A172 (cell line): ENCODE measurements around the gene FREM1. TPM values are rescaled to one million over a fixed set of nuclear protein-coding genes. Genes with fewer than 3 reads are reported as not detected.

Source experiments
- DNase-seq: peaks from one replicate; pipeline ENCODE4 v3.0.0-alpha.2; 2015; ENCODE audit warnings: low spot score
- total RNA-seq: library from RNA; depleted of rRNA; stranded (reverse); fragments of >200 nt; shearing (Covaris generic); gene quantifications from 2 replicates; pipeline ENCODE4 v1.2.3, GENCODE V29; 2014

The FREM1 gene
- total RNA-seq, 1 experiment from 2014 or later = not detected

DNA sequence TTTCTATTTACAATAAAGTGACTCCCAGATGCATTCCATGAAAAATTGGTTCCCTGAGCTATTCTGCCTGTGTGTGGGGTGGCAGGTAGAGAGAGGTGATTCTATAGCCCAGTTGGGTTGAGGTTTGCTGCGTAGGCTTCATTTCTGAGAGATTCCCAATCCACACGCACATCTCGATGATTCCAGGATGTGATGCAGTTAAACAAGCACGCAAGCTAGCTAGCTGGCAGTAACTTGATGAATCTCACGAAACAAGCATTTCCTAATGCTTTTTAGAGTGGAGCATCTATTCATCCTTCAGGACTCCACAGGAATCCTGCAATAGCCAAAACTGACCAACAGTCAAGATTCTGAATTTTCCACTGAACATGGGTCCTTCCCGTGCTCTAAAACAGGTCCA, 143.9 kb downstream of the FREM1 start:
- no peak for DNase-seq

DNA sequence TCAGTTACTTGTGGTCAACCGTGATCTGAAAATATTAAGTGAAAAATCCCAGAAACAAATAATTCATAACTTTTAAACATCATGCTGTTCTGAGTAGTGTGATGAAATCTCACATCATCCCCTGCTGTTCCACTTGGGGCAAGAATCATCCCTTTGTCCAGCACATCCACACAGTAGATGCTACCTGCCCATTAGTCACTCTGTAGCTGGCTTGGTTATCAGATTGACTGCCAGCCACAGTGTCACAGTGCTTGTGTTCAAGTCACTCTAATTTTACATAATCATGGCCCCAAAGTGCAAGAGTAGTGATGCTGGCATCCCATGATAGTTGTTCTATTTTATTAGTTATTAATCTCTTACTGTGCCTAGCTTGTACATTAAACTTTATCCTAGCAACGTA, 148.6 kb downstream of the FREM1 start:
- no peak for DNase-seq

DNA sequence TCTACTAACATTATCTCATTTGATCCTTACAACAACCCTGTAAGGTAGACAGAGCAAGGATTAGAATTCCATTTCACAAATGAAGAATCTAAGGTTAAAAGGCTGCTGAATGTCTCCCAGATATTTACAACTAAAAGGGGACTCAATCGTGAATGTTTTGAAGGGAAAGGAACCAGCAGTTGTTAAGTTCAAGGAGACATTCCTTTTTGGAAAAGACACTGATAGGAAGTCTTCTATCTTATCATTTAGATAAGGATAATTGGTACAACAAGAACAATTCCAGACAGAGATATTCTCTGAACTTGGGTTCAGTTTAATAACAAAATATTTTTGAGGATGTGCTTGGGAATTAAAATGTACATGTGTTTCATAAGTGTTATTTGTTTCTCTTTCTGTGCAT, 150.2 kb downstream of the FREM1 start:
- no peak for DNase-seq

DNA sequence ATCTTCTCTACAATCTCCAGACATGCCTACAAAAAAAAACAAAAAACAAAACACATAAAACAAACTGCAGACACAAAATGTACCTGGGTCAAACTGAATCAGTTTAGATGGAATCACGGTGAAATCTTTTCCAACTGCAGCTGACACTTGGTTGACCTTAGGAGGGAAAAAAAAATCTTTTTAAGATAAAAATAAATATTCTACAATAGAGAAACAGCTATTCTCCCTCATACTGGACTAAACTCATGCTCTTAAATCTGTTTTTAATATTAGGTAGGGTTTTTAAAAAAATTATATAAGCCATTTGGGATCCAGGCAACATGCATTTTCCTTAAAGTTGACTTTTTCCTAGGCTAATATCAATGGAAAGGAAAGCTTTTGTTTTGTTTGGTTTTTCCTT, 153.9 kb downstream of the FREM1 start:
- no peak for DNase-seq

DNA sequence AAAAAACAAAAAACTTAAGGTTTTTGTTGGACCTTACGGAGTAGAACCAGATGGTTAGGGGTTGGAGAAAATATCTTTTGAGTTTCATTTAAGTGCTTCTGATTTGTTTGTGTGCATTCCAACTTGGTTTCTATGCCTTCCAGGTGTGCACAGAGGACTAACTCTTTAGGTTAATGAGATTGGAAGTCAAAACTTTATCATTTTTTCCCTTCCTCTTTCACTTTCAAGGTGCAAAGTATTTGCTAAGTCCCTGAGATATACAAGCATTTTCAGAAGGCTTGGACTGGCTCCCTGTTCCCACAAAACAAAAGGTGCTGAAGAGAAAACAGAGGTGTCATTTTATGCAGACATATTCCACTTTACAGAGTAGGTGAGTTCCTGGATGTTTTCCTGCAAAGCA, 157.4 kb downstream of the FREM1 start:
- DNase-seq = no peak

DNA sequence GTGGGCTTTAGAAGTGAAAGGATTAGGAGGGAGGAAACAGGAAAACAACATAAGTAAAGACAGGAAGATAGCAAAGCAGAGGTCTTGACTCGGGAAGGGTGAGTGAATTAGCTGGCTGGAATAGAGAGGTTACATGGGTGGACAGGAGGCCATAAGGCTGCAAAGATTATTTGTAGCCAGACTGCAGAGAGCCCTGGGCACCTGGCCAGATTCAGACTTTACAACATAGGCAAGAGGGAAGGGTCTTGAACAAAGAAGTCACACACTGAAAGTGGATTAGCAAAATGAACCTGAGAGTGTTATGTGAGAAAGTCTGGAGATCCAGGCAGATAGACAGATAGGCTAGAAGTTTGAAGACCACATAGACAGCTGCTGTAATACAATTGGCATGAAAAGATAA, 158.0 kb downstream of the FREM1 start:
- DNase-seq = no peak

DNA sequence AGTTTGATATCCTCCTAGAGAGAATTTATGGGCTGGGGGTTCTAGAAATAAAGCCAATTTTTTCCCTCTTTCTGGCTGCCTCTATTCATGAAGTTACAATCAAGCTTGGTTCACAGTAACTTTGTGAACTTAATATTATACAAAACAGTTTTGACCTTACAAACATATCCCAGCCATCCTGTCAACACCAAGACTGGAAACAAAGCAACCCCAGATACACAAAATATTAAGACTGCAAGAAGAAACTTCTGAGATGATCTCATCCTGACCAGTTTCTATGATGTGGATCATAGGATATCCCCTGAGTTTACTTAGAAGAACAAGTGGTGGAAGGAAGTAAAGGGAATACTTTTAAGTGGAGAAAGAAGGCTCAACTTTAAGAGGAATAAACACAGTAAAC, 159.4 kb downstream of the FREM1 start:
- no peak for DNase-seq

DNA sequence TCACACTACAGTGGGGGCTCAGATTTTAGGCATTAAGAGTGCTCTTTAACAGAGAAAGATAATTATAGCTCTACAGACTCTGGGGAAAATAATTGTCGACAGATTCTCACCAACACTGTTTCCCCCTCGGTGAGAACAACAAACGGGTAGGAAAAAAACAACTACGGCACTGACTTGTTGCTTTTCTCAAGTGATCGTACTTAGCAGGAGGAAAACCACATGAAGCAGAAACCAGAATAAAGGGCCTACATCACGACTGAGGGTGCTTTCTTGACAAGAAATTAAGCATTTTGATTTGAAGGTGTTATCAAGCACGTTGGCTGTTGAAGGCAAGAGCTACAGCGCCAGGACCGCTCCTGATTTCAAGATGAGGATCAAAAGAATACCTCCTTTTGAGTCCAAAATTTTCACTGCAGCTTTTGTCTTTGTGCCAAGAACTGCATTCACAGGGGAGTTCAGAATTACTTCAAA, 160.5 kb downstream of the FREM1 start:
- DNase-seq = no peak

DNA sequence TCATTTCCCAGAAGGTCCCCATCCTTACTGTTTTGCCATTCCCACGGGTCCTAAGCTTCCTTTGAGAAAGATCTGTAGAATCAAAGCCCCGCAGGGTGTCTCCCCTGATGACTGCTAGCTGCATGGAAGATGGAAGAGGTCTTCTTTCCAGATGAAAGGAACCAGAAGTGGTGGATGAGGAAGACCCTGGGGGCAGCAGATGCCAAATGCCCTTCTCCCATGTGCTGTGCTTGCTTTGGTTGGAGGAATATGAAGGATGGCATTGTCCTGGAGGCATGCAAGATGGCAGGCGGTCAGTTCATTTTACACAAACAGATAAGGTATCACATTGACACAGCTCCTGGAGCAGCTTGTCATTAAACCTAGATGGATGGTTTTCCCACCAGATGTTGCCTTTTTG, 161.9 kb downstream of the FREM1 start:
- no peak for DNase-seq

DNA sequence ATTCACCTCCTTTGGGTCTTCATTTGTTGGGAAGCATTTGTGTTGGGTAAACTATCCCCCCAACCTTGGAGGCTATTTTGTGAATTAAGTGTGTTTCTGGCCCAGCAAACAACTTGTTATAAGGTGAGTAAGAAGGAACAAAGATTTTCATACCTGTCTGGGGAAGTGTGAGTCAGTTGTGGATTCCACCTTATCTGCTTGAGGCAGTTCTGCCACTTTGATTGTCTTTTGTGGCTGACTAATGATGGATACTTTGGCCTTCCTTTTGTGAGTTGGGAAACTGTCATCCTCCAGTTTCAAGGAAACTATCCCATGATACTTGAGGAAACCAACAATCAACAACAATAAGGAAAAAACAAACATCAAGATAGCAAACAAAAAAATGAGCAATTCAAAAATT, 163.1 kb downstream of the FREM1 start:
- no peak for DNase-seq

DNA sequence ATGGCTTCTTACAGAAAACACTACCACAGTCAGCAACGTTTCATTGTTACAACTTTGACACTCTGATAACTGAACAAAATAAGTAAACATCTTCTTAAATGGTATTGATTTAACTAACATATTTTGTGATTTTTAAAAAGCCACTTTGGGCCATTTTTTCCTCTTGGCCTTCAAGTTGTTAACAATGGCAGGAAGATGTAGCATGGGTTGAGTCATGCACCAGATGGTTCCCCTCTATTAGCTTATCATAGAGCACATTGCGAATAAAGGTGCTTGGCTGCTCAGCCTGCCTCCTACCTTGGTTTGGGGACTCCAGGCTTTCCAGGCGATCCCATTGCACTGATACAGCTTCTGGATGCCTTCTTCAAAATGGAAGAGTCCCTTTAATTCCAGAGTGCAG, 163.6 kb downstream of the FREM1 start:
- no peak for DNase-seq

DNA sequence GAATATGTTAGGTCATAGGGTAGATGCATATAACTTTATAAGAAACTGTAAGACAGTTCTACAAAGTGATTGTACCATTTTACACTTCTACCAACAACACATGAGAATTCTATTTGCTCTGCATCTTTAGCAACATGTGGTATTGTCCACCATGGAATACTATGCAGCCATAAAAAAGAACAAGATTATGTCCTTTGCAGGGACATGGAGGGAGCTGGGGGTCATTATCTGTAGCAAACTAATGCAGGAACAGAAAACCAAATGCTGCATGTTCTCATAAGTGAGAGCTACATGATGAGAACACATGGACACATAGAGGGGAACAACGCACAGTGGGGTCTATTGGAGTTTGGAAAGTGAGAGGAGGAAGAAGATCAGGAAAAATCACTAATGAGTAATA, 165.5 kb downstream of the FREM1 start:
- DNase-seq = no peak

DNA sequence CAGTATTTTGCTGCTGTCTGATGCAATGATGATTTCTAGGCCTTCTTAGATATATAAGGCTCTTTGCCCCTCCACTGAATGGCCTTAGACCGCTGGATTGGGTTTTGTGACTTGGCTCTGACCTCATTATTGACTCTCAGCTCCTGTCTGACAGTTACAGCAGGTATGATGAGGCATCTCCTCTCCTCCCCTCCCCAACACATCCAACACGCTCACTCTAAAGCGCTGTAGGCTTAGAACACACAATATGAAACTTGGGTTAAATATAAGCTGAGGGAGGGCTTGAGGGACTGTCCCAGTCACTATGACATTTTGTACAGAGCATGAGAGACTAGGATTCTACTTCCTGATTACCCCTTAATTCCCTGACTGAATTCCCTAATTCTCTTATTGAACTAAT, 168.9 kb downstream of the FREM1 start:
- DNase-seq = no peak

DNA sequence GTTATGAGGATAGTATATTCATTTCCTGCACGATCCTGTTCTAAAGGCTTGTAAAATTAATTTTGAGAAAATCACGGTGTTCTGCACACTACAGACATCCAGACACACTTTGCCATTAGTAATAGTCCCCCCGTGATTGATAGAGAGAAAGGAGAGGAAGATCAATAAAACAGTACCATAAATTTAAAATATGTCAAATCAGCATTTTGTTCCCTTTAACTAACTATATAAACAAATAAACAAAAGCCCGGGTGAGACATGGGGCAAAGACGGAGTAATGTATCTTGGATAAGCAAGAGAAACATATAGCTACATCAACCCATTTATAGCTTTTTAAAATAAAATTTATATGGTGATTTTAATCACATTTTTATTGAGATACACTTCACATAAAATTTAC, 177.1 kb downstream of the FREM1 start:
- DNase-seq = no peak

DNA sequence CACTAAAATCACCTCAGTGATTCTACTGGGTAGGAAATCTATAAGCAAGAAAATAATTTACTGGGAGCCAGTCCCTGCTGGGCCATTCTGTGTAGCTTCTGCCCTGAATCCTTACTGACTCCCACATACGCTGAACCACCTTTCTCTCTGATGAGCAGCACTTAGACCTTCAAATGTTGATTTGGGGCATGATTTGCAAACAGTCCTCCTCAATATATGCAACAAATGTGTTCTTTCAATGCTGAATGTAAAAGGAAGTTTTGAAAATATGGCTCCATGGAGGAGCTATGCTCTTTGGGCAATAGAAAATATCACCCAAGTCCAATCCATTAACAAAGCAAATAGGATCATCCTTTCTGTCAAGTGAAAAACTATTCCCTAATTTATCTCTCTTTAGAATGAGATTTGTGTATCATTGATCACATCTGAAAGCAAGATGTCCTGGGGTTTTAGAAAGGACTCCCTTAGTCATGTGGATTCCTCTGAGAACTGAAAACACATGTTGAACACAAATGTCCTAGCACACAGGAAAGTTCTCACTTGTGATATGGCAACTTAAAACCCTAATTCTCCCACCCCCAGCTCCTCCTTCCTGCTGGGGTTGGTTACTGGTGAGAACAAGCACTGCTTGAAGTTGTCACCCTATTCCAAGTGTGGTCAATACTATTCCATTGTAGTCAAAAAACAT, 178.8 kb downstream of the FREM1 start:
- DNase-seq = no peak

DNA sequence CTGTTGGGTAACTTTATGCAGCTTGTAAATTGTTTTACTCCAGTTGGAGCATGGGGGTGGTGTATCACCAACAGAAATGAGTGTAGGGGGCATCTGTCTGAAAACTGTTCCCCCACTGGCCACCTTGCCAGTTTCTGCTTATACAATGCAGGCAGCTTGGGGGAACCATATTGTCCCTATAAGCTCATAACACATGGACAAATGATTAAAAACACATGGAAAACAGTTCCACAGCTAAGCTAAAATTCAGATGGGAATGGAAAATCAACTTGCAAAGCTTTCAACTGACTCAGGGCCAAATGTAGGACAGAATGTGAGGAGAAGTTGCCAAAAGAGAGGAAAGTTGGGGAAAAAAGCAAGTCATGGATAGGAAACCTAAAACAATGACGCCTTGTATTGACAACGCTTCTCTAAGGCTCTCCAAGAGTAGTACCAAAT, 179.7 kb downstream of the FREM1 start:
- no peak for DNase-seq

DNA sequence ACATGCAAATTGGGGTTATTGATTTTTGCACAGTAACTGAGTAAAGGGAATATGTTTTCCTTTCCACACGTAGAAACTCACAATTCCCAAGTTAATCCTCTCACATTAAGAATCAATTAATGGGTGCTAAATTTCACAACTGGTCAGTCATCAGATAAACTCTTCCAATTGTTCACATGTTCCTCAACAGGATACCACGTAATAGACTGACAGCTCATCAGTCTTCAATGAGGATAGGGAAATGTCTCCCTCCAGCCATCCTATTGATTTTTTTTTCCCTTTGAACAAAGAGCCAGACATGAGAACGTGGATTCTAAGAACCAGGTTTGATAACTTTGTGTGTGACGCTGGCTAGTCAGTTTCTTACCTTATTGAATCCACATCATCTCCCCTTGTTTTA, 186.9 kb downstream of the FREM1 start:
- no peak for DNase-seq

DNA sequence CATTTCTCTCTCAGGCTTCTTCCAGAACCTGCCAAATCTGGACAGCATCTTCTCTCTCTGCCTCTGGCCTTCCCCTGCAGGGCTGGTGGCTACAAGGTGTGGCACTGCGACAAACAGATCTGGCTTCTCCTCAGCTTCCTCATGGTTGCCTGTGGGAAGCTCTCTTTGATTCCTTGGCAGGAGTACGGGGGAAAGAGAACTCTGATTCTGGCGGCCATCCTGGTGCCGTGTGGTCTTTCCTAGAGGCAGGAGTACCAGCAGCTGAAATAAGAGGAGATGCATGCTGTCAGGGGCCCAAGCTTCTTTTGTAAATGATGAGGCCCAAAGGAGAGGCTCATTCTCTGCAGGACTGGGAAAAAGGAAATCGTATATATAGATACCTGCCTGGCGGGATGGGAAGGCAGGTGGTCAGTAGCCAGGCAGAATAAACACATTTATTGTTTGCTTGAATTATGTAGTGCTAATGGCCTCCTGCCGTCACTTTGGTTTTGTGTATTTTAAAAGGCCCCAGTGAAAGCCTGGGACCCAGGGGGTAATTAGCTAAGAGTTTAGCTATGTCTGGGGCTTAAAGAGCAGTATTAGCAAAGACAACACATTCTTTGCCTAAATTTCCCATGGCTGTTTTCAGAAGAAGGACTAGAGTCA, 187.7 kb downstream of the FREM1 start, which contains the start of gene CER1:
Gene CER1 (minus strand): TSS at position 343 of the 645 bp plus-strand sequence. CDS start 61 bp downstream, at position 282.
- no peak for DNase-seq

DNA sequence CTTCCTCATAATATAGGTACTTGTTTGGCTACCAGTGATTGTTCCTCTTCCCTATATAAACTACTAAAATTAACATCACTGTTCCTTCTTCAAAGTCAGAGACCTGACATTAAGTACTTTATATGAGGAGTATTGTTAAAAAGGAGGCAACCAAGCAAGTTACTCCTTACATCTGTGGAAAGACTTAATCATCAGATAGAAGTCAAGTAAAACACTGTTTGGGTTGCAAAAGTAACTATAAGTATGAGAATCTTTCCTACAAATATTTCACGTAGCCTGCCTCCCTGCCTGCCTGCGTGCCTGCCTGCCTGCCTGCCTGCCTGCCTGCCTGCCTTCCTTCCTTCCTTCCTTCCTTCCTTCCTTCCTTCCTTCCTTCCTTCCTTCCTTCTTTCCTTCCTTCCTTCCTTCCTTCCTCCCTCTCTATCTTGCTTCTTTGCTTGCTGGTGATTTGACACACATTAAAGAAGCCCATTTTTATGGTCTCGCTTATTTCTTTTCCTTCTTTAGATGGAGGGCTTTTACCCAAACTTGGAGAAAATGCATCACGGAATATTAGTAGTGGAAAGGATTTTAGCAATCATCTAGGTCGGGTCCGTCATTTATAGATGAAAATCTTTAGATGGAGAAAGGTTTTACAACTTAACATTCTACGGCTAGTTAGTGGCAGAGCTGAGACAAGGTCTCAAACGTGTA, 190.9 kb downstream of the FREM1 start:
- no peak for DNase-seq

DNA sequence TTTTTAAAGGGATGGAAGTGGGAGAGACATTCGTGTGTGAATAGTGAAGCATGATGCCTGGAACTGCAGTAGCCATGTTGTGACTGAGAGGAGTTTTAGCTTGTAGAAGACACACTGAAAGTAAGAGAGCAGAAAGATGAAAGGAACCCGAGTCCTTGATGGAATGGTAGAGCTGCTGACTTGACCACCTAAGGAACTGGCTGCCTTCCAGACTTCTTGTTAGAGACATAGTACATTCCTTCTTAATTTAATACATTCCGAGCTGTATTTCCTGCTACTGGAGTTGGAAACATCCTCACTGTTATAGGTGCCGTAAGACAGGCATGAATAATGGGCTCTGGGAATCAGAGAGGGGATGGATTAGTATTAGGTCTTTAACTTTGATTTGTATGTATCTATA, 195.1 kb downstream of the FREM1 start:
- no peak for DNase-seq

DNA sequence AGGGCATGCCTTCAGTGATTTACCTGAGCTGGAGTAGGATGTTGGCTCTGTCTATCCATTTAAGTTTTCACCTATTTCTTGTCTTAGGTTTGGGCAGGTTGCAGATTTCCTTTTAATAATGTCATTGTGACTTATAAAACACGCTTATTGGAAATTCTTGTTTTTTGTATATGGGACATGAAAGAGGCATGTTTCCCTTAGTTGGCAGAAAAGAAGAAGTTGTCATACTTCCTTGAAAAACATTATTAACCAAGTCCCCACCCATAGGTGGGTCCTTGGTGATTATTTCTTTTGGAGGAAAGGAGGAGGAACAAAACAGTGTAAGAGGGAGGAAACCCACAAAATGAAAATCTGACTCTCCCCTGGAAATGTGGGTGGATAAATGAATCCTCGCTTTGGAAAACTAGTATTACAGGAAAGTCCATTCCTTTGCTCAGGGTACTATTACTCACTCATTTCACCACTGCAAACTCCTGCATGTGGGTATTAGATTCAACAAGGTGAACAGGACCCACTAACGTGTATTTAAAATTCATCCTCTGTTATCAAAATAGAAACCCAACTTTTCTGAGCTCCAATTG, 197.0 kb downstream of the FREM1 start:
- DNase-seq = no peak

DNA sequence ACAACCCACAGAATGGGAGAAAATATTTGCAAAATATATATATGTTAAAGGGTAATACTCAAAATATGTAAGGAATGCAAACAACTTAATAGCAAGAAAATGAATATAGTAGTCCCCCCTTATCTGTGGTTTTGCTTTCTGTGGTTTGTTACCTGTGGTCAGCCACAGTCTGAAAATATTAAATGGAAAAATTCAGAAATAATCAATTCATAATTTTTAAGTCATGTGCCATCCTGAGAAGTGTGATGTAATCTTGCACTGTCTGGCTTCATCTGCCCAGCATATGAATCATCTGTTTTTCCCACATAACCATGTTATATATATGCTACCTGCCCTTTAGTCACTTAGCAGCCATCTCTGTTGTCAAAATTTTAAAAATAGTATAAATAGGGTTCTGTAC, 199.4 kb downstream of the FREM1 start:
- DNase-seq = no peak
